HG02623 (cell line): ENCODE results near the gene ZC3H12D.

Source experiments
- ATAC-seq: cut with Tn5 transposase; IDR thresholded peaks from one replicate; pipeline ENCODE4 v1.9.1; 2021; ENCODE audit warnings: moderate library complexity; ENCODE audit not compliant: unreplicated experiment

Gene ZC3H12D

DNA sequence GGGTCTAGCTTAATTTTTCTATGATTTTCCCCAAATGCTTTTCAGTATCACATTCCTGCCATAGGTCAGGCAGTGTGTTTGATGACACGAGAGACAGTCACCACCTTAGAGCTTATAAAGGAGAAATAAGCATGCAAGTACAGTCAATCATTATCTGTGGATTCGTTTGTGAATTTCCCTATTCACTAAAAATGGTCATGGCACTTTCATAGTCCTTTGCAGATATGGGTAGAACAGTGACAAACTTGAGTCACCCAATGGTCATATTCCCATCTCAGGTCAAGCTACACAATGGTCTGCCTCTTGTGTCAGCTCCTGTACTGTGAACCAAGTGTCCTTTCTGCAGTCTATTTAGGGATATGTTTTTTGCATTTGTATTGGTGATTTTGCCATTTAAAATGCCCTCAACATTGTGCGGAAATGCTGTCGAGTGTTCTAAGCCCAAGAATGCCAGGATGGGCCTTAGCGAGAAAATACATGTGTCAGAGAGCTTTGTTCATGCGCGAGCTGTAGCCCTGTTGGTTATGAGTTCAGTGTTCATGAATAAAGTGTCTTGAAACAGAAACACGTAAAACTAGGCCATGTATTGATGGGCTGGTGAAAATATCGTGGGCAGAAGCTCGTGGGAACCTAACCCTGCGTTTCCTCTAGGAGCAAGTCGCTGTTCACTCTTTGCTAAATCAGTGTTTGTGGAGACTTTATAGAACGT is 65.0 kb downstream of the ZC3H12D start:
- no peak for ATAC-seq

DNA sequence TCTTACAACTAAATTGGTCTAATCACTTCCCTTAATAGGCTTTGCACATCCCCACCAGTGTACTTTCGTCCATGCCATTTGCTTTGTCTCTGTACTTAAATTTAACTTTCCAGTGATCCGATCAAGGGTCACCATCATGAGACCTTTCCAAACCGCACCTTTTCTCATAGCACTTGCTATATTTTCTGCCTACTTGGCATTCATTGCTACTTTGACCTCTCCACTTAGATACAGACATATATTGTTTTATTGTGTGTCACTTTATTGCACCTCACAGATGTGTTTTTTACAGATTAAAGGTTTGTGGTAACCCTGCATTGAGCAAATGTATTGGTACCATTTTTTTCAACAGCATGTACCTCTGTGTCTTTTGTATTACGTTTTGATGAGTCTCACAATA is 70.0 kb downstream of the ZC3H12D start:
- no peak for ATAC-seq

DNA sequence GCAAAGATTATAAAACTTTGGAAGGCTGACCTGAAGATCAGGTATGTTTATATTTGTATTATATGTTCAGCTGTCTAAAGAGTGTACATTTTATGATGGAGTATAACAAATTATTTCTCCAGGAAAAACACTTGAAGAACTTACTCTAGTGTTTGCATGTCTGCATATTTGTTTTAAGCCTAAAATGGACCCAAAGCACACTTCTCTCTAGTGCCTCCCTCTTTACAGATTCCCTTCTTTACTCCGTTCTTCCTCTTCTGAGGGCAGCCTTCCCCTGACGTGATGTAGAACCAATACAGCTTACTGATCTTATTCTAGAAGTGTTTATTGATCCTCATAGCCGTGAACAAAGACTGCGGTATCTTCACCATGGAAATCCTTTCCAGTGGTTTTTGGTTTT is 70.8 kb downstream of the ZC3H12D start:
- no peak for ATAC-seq

DNA sequence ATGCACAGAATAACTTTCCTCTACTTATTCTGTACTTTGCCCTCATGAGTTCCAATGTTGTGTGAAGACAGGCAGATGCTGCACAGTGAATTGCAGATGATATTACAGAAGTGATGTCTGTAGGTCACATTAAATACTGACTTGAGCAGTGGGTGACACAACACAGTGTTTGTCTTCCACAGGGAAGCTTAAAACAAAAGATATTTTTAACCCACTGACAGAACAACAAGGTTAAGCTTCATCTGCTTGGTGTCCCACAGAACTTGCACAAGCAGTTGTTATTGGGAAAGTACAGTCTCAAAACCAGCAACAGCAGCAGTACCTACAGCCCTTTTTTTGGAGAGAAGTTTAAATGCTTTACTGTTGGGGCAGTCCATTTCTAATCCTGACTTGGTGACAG is 74.3 kb downstream of the ZC3H12D start:
- ATAC-seq = no peak

DNA sequence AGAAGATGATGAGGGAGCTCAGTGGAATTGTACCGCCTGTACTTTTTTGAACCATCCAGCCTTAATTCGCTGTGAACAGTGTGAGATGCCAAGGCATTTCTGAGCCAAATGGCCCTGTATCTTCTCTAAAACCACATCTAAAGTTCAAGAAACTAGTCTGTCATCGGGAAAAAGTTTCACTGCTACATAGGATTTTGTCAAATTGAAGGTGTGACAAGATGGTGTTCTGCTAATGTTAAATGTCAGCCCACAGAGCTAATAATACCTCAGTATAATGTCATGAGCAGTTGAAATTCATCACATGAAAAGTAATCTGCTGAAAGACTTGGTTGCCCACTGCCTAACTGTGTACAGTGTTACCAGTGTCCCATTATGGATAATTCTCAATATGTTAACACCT is 75.2 kb downstream of the ZC3H12D start:
- no peak for ATAC-seq

DNA sequence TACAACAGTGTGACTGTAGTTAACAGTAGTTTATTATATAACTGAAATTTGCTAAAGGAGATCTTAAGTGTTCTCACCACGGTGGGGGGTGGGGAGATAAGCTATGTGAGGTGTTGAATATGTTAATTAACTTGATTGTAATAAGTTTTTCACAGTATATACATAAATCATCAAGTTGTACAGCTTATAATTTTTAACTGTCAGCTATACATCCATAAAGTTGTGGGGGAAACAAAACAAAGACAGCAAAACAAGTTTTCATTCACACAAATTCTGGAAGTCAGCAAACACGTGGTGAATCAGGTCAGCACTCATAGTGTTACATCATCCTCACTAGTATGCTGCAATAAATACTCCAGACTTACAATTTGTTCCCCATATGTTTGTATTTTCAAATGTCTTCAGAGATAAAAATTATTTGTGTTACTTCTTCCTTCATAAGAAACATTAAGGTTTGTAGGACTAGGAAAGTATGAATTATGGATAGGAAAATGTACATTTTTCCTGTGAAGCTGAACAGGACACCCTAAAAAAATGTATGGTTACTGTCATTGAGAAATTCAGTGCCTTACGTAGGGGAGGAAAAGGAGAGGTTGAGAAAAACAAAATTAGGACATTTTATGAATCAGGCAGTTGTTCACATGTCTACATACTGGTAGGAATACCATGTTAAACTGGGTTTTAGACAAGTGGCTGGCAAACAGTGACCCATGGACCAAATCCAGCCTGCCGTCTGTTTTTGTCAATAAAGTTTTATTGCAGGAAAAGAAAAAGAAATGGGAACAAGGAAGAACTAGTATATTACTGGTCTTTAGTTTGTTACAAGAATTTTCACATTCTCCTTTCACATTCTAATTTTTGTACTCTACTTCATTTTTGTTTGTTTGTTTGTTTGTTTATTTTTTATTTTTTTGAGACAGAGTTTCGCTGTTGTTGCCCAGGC is 78.7 kb downstream of the ZC3H12D start:
- ATAC-seq = no peak

DNA sequence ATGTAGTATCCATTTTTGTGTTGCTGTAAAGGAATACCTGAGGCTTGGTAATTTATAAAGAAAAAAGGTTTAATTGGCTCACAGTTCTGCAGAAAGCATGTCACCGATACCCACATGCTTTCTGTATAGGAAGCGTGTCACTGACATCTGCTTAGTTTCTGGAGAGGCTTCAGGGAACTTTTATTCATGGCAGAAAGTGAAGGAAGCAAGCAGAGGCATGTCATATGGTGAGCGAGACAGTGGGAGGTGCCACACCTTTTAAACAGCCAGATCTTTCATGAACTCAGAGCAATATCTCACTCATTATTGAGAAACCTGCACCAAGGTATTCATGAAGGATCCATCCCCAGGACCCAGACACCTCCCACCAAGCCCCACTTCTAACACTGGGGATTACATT is 81.3 kb downstream of the ZC3H12D start:
- ATAC-seq = no peak

DNA sequence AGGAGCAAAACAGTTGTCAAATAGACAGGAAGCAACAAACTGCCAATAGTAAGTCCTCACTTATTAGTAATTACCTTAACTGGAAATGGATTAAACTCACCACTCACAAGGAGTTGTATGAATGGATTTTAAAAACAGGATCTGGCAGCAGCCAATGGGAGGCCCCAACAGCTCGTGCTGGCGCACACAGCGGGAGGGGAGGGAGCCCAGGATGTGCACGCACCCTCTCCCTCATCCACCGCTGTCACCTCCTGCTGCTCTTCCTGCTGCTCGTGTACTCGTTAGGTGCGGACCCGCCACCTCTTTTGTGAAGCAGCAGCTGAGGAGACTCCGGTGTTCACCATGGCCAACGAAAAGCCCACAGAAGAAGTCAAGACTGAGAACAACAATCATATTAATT is 84.8 kb downstream of the ZC3H12D start, which contains the start of gene SUMO4:
TSS of gene SUMO4 (plus strand) at position 213 of the 400 bp plus-strand sequence. CDS start at position 343, 130 bp downstream.
- no peak for ATAC-seq

DNA sequence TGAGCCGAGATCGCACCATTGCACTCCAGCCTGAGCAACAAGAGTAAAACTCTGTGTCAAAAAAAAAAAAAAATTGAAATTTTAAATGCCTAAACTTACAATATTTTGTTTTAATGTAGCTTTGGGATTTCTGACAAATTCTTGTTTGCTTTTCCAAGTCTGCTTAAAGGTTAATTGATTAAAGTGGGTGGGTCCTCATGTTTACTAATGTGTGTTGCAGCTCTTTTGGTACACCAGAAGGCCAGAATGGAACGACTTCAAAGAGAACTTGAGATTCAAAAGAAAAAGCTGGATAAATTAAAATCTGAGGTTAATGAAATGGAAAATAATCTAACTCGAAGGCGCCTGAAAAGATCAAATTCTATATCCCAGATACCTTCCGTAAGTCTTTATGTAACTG is 87.4 kb downstream of the ZC3H12D start:
- ATAC-seq = no peak
